DND-41 (cell line): ENCODE results near the gene SPTBN5.

Source experiments
- CTCF ChIP-seq: IDR thresholded peaks from 2 replicates; pipeline ENCODE4 v1.5.1; 2012; ENCODE audit warnings: borderline replicate concordance, low read length, moderate library complexity, mild to moderate bottlenecking; ENCODE audit not compliant: poor library complexity, severe bottlenecking; ENCODE audit errors: extremely low read depth
- EZH2 ChIP-seq: IDR thresholded peaks from 3 replicates; pipeline ENCODE4 v1.6.1; 2012; ENCODE audit warnings: borderline replicate concordance, low read depth, mild to moderate bottlenecking, moderate library complexity, low read length, inconsistent platforms; ENCODE audit not compliant: severe bottlenecking

GRCh38 chr15:41911691-41912345 lies 18.0 kb upstream of the SPTBN5 start:
- TF ChIP-seq EZH2 (no peak), CTCF (no peak)
